C4-2B (cell line): ENCODE results near the gene PPM1G.

ENCODE experiments used
- ZFX ChIP-seq: fragments of 450-650 bp; IDR thresholded peaks from 2 replicates; pipeline ENCODE4 v1.6.1; 2017
- TF ChIP-seq, protein P1 (sequence below): fragments of 450-650 bp; conservative IDR thresholded peaks from 2 replicates; pipeline ENCODE4 v1.5.1; 2017; ENCODE audit warnings: mild to moderate bottlenecking

DNA sequence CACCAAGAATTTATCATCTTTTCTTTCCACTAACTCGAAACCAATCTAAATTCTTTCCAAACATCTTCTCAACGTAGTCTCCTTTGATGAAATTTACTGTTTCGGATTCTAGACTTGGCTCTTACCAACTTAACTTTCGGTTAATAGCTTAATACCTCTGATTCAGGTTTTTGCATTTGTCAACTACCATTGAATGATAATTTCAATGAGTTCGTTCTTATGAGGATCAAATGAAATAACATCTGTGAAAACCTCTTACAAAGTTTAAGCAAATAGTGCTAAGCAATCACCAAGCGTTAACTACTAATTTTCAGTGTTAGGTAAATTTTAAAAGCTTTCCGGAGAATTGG lies 18.4 kb upstream of the PPM1G start:
- TF ChIP-seq, protein P1, sequence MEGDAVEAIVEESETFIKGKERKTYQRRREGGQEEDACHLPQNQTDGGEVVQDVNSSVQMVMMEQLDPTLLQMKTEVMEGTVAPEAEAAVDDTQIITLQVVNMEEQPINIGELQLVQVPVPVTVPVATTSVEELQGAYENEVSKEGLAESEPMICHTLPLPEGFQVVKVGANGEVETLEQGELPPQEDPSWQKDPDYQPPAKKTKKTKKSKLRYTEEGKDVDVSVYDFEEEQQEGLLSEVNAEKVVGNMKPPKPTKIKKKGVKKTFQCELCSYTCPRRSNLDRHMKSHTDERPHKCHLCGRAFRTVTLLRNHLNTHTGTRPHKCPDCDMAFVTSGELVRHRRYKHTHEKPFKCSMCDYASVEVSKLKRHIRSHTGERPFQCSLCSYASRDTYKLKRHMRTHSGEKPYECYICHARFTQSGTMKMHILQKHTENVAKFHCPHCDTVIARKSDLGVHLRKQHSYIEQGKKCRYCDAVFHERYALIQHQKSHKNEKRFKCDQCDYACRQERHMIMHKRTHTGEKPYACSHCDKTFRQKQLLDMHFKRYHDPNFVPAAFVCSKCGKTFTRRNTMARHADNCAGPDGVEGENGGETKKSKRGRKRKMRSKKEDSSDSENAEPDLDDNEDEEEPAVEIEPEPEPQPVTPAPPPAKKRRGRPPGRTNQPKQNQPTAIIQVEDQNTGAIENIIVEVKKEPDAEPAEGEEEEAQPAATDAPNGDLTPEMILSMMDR: no peak
- no peak for TF ChIP-seq ZFX
